Measurements from ENCODE around the gene COX19. TPM values are rescaled to one million over a fixed set of nuclear protein-coding genes. Genes with fewer than 3 reads are reported as not detected.

Gene COX19
- total and polyA plus RNA-seq, 2 of the 13 experiments (the other 11 are each of a cell fraction or from before 2014, with no cell fraction given), result 11.5 to 21.7 TPM

- no peaks in the 10 kb centered on the region for H3K79me2 ChIP-seq (ENCODE audit: insufficient read depth, low read length)
- BruUV-seq (replicated peaks), result no TSS peak
- FAIRE-seq (no peak), DNase-seq (ENCODE audit: low spot score) (no peak), ATAC-seq (no peak)
- peak overlapping the region in 1 of 3 experiments; percentile 74; a peak in 1 of 6 replicates for H3K4me3 ChIP-seq (replicated peaks in 1 of 3; ENCODE audit: insufficient read depth in 1 of 3, low read depth in 2 of 3, low read length in 3 of 3)
- H4K20me1 ChIP-seq (ENCODE audit: insufficient read depth, low read length), result no peaks in the 10 kb centered on the region
- no peak overlapping the region for H2AFZ ChIP-seq (ENCODE audit: low read length)
- H3K9me3 ChIP-seq (ENCODE audit: low read length), result no peaks in the 10 kb centered on the region
- POLR2A ChIA-PET, result interaction anchor here (0.7 to 5.2 kb wide), 7 partner anchors 8 to 181 kb away, joined by 3 to 292 read pairs (median 25); partner anchors contain the start of genes COX19 and CYP2W1
- peaks cover 7 to 9% of the 10 kb centered on the region in 2 experiments; a peak in 3 of 5 replicates for H3K36me3 ChIP-seq (replicated peaks in 1 of 2; ENCODE audit: control insufficient read depth in 1 of 2, insufficient read depth in 2 of 2, low read length in 2 of 2)
- no peaks in the 10 kb centered on the region for H3K27me3 ChIP-seq (ENCODE audit: control insufficient read depth in 1 of 2, insufficient read depth in 2 of 2, low read length in 2 of 2)
- H3K9ac ChIP-seq (ENCODE audit: insufficient read depth, low read depth, low read length), result peak overlapping the region; percentile 15; the same call in 1 of the 2 replicates
- peak overlapping the region; percentile 82; the same call in 1 of the 2 replicates for H3K4me2 ChIP-seq (ENCODE audit: low read depth, low read length)
- in situ Hi-C loops (cut with HindIII; ENCODE audit: extremely low pct_ligation_motif_present, low pct_unique_long_range_greater_than_20kb), result loop anchor here (5.0 kb wide), 1 partner anchor 77 kb away; no protein-coding TSS in a partner anchor
- peak overlapping the region; percentile 91 for H3K27ac ChIP-seq (ENCODE audit: extremely low read length, insufficient read depth, low read length)
- 91% methylated on average over 25 of the region's 36 CpGs for WGBS (ENCODE audit: low lambda C conversion rate)
- peaks cover 50% of the 10 kb centered on the region for H3K4me1 ChIP-seq (ENCODE audit: insufficient read depth, low read length)
- CTCF ChIA-PET (ENCODE audit: low intra/inter-chr PET ratio, low total read pairs), result no interaction called here
- intact Hi-C loops (cut with micrococcal nuclease; ENCODE audit: unreplicated experiment), result loop anchor here (5.0 kb wide), 1 partner anchor 57 kb away; no protein-coding TSS in a partner anchor
- TF ChIP-seq FOXA3 (CRISPR knock-in tag; IDR thresholded peaks at IDR 0.05) (no peak), THAP7 (CRISPR knock-in tag; IDR thresholded peaks at IDR 0.05) (no peak), ZNF891 (CRISPR knock-in tag; IDR thresholded peaks at IDR 0.05) (0 out of 2 replicates have a peak, but pooled peaks have one; percentile 29), ZNF773 (CRISPR knock-in tag; IDR thresholded peaks at IDR 0.05; ENCODE audit: borderline replicate concordance) (no peak), ZNF720 (CRISPR knock-in tag; IDR thresholded peaks at IDR 0.05) (no peak), ZNF274 (CRISPR knock-in tag; IDR thresholded peaks at IDR 0.05) (no peak), ETV5 (CRISPR knock-in tag; IDR thresholded peaks at IDR 0.05; ENCODE audit: borderline replicate concordance) (no peak), MLLT10 (CRISPR knock-in tag; IDR thresholded peaks at IDR 0.05) (no peak), ZNF569 (CRISPR knock-in tag; IDR thresholded peaks at IDR 0.05; ENCODE audit: borderline replicate concordance) (no peak), CREM (IDR thresholded peaks at IDR 0.05) (no peak), CREM (CRISPR knock-in tag; IDR thresholded peaks at IDR 0.05) (no peak), GATAD2A (CRISPR knock-in tag; IDR thresholded peaks at IDR 0.05) (no peak), ZNF484 (CRISPR knock-in tag; IDR thresholded peaks at IDR 0.05; ENCODE audit: borderline replicate concordance, low read depth) (no peak), CCDC6 (CRISPR knock-in tag; IDR thresholded peaks at IDR 0.05) (no peak), IRF2 (CRISPR knock-in tag; IDR thresholded peaks at IDR 0.05) (no peak), ZNF432 (CRISPR knock-in tag; IDR thresholded peaks at IDR 0.05; ENCODE audit: borderline replicate concordance) (no peak), POGZ (CRISPR knock-in tag; IDR thresholded peaks at IDR 0.05) (no peak), PRDM10 (CRISPR knock-in tag; IDR thresholded peaks at IDR 0.05; ENCODE audit: low read depth) (no peak), ZNF333 (CRISPR knock-in tag; IDR thresholded peaks at IDR 0.05; ENCODE audit: borderline replicate concordance) (no peak), IKZF4 (CRISPR knock-in tag; IDR thresholded peaks at IDR 0.05; ENCODE audit: borderline replicate concordance, low read depth, not compliant biosample characterization) (no peak), NFKBIZ (CRISPR knock-in tag; IDR thresholded peaks at IDR 0.05) (no peak), PCBP1 (IDR thresholded peaks at IDR 0.05; ENCODE audit: borderline replicate concordance, low read depth, low read length) (0 out of 2 replicates have a peak, but pooled peaks have one; percentile 28), SATB2 (CRISPR knock-in tag; IDR thresholded peaks at IDR 0.05) (no peak)
Measured at GRCh38 chr7:990352-990932, 15.1 kb upstream of the COX19 start.
